Endothelial cell (in vitro differentiated cells): ENCODE results near the gene GNAI3. TPM values are rescaled to one million over a fixed set of nuclear protein-coding genes. Genes with fewer than 3 reads are reported as not detected.

Experiments used
- DNase-seq: peaks from one replicate; pipeline ENCODE4 v3.0.0; 2021; ENCODE audit warnings: low spot score
- H3K27ac Mint-ChIP-seq: one replicate; pipeline ENCODE4 v1.8.0; 2021; ENCODE audit warnings: mixed read lengths, inconsistent platforms; ENCODE audit not compliant: unreplicated experiment
- H3K27me3 Mint-ChIP-seq: one replicate; pipeline ENCODE4 v1.8.0; 2021; ENCODE audit warnings: mild to moderate bottlenecking, moderate library complexity, mixed read lengths, inconsistent platforms; ENCODE audit not compliant: unreplicated experiment
- H3K36me3 Mint-ChIP-seq: one replicate; pipeline ENCODE4 v1.8.0; 2021; ENCODE audit warnings: mild to moderate bottlenecking, low read depth, mixed read lengths, inconsistent platforms; ENCODE audit not compliant: unreplicated experiment
- H3K4me1 Mint-ChIP-seq: one replicate; pipeline ENCODE4 v1.8.0; 2021; ENCODE audit warnings: mild to moderate bottlenecking, mixed read lengths, inconsistent platforms; ENCODE audit not compliant: unreplicated experiment
- H3K4me3 Mint-ChIP-seq: one replicate; pipeline ENCODE4 v1.8.0; 2021; ENCODE audit warnings: mild to moderate bottlenecking, mixed read lengths, inconsistent platforms; ENCODE audit not compliant: unreplicated experiment
- H3K9me3 Mint-ChIP-seq: one replicate; pipeline ENCODE4 v1.8.0; 2021; ENCODE audit warnings: mixed read lengths, inconsistent platforms; ENCODE audit not compliant: unreplicated experiment
- total RNA-seq: library from RNA; stranded (reverse); fragmentation: NEBNext Ultra II Directional; extraction: Animal tissue kit (Norgen Biotek cat#: 25700); gene quantifications from one replicate; pipeline ENCODE4 v1.2.1, GENCODE V29; 2021; ENCODE audit not compliant: unreplicated experiment
- TF ChIP-seq, protein P1 (sequence below): fragments of 200-600 bp; sonication (generic); IDR thresholded peaks from one replicate; pipeline ENCODE4 v1.5.0; 2021; ENCODE audit warnings: antibody characterized with exemption; ENCODE audit not compliant: unreplicated experiment

Gene GNAI3
- total RNA-seq, 1 donor from 2014 or later: 17.7 TPM

DNA sequence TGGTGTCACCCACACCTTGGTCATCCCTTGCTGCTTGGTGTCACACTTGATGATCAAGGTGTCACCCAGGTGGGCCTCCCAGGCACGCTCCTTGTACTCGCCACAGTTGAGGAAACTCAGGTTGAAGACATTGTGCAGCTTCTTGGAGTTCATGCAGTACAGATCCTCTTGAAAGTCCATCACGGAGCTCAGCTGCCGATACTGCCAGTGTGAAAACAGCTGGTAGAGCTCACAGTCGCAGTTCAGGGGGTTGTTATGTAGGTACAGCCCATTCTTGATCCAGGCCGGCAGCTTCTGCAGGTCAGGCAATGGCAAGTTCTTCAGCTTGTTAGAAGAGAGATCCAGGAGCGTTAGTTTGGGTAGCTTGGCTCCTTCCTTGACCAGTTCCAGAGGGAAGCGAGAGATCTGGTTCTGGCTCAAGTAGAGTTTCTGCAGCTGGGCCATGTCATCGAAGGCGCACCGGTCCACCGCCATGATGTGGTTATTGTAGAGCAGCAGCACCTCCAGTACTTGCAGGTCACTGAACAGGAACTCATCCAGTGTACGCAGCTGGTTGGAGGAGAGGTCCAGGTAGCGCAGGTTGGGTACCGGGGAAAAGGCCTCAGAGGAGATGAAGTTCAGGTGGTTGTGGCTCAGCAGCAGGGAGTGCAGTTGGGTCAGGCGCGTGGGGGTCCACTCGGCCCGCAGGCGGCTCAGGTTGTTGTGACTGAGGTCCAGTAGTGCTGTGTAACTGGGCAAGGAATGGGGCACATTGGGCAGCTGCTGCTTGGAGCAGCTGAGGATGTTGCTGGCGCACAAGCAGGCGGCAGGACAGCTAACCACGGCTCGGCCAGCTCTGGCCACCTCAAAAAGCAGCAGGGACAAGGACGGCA is 40.2 kb upstream of the GNAI3 start:
- no peak for DNase-seq
- Mint-ChIP-seq H3K9me3 (no peaks in the 10 kb centered on the region), H3K27me3 (peaks cover 22% of the 10 kb centered on the region), H3K4me1 (peaks cover 5% of the 10 kb centered on the region), H3K36me3 (no peaks in the 10 kb centered on the region), H3K27ac (peak overlapping the region; percentile 57), H3K4me3 (peak overlapping the region; percentile 88)
- TF ChIP-seq, protein P1, sequence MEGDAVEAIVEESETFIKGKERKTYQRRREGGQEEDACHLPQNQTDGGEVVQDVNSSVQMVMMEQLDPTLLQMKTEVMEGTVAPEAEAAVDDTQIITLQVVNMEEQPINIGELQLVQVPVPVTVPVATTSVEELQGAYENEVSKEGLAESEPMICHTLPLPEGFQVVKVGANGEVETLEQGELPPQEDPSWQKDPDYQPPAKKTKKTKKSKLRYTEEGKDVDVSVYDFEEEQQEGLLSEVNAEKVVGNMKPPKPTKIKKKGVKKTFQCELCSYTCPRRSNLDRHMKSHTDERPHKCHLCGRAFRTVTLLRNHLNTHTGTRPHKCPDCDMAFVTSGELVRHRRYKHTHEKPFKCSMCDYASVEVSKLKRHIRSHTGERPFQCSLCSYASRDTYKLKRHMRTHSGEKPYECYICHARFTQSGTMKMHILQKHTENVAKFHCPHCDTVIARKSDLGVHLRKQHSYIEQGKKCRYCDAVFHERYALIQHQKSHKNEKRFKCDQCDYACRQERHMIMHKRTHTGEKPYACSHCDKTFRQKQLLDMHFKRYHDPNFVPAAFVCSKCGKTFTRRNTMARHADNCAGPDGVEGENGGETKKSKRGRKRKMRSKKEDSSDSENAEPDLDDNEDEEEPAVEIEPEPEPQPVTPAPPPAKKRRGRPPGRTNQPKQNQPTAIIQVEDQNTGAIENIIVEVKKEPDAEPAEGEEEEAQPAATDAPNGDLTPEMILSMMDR: no peak

GRCh38 chr1:109508873-109509175 is 39.6 kb upstream of the GNAI3 start:
- TF ChIP-seq, protein P1: no peak
- Mint-ChIP-seq H3K27ac (peak overlapping the region; percentile 57), H3K27me3 (peaks cover 22% of the 10 kb centered on the region), H3K9me3 (no peaks in the 10 kb centered on the region), H3K36me3 (no peaks in the 10 kb centered on the region), H3K4me3 (peak overlapping the region; percentile 88), H3K4me1 (peaks cover 5% of the 10 kb centered on the region)
- no peak for DNase-seq

GRCh38 chr1:109509176-109510134 is 39.0 kb upstream of the GNAI3 start, which contains the start of gene AMIGO1:
Gene AMIGO1 (minus strand): TSS chr1:109509727. CDS start chr1:109508912, 815 bp downstream.
- Mint-ChIP-seq H3K4me1 (peaks cover 5% of the 10 kb centered on the region), H3K9me3 (no peaks in the 10 kb centered on the region), H3K27ac (peak within 1 kb of the TSS; percentile 57), H3K4me3 (peak within 1 kb of the TSS; percentile 93), H3K36me3 (no peaks in the 10 kb centered on the region), H3K27me3 (peaks cover 22% of the 10 kb centered on the region)
- peak; percentile 62 for DNase-seq
- TF ChIP-seq, protein P1: no peak

- Mint-ChIP-seq H3K27me3 (peaks cover 22% of the 10 kb centered on the region), H3K27ac (no peak overlapping the region), H3K4me1 (peaks cover 8% of the 10 kb centered on the region)
Observed at GRCh38 chr1:109513110-109513710, 35.2 kb upstream of the GNAI3 start.

More at GRCh38 chr1:109513110-109513710, 35.2 kb upstream of the GNAI3 start:
- Mint-ChIP-seq H3K9me3 (no peaks in the 10 kb centered on the region), H3K4me3 (no peak overlapping the region), H3K36me3 (no peaks in the 10 kb centered on the region)
- TF ChIP-seq, protein P1: no peak
- DNase-seq: no peak
